Stimulated activated CD8-positive, alpha-beta memory T cell treated with anti-CD3 and anti-CD28 coated beads, Interleukin-12 subunit alpha, Interleukin-12 subunit beta, amount 100 ng/mL, for 1 hour (primary cell): ENCODE measurements around the gene FIP1L1.

Experiments used
- DNase-seq: peaks from one replicate; pipeline ENCODE4 v3.0.0-alpha.2; 2020; ENCODE audit warnings: low read depth

FIP1L1 gene

GRCh38 chr4:53501561-53501960 lies 124.1 kb downstream of the FIP1L1 start:
- DNase-seq = no peak

DNA sequence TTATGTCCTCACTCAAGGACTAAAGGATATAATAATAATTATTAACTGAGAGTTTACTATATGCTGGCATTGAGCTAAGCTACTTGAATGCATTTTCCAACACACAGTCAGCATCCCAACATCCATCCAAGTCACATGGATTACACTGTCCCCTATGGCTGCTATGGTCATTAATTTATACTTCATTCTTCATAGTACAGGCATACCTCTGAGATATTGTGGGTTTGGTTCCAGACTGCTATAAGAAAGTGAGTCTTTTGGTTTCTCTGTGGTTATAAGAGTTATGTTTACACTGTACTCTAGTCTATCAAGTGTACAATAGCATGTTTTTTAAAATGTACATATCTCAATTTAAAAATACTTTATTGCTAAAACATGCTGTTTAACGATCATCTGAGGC lies 124.7 kb downstream of the FIP1L1 start:
- DNase-seq = no peak

DNA sequence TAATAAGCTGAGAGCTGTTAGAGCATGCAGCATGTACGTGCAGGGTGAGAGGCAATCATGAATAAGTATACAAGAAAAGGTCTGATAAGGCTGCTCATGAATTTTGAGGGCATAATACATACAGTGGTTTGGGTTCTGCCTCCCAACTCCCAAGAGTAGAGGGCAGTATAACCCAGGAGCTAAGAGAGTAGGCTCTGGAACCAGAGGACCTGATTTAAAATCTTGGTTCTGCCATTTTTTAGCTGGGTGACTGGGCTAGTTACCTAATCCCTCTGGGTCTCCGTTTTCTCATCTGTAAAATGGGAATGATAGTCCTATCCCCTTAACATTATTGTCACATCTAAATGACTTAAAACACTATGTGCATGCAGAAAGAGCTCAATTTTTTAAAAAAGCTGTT lies 128.5 kb downstream of the FIP1L1 start:
- DNase-seq = no peak

DNA sequence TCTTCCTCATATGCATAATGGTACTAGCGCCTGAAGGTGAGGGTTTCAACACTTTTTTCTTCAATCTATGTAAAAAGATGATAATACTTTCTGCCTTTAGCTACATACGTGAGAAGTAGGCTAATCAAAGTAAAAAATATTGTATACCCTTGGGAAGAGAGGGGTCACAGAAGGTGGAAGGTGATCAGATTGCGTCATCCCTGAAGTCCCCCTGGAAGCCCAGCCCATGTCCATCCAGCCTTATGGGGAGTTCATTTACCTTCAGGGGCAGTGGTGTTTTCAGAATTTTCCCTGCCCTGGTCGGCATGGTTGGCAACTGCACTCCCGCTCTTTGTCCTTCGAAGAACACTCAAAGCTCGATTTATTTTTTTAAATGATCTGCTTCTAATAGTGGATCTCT lies 129.6 kb downstream of the FIP1L1 start:
- DNase-seq = no peak

DNA sequence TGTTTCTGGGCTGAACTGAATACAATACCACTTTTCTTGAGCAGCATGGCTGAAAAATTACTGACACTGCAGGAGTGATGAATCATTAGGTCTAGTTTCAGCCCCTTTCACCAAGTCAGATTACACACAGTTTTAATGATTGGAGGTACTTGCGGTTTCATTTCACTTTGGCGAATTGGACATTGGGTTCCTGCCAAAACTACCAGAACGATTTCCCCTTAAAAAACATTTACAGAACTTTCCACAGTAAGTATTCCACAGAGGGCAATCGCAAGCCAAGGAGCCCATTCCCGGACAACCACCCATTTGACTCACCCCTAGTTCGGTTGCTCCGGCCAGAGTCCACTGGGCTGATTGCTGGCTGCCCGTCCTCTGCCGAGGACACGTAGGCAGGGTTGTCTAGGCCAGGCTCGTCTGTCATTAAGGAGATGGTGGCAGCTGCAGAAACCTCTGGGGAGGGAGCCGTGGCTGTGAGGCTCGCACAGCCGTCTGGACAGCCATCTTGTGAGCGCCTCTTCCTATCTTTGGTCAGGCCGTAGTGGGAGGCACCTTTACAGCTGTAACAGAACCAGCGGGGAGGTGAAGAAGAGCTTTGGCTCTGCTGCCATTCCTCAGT lies 130.3 kb downstream of the FIP1L1 start:
- DNase-seq = no peak

DNA sequence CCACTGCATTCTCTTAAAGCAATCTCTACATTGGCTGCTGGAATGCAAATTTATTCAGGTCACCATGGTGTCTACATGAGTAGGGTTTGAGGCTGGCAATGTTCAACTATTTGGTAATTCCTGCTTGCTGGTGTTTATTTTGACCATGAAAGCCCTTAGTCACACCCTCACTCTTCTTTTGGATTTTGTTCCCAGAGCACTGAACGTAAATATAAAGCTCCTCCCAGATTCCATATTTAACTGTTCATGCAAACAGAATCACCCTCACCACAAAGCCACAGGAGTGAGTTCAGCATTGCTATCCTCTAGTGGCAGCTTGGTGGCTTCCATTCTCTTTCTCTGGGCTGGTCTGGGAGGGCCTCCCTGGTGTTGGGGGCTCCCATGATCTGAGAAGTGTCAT lies 131.0 kb downstream of the FIP1L1 start:
- DNase-seq = no peak

DNA sequence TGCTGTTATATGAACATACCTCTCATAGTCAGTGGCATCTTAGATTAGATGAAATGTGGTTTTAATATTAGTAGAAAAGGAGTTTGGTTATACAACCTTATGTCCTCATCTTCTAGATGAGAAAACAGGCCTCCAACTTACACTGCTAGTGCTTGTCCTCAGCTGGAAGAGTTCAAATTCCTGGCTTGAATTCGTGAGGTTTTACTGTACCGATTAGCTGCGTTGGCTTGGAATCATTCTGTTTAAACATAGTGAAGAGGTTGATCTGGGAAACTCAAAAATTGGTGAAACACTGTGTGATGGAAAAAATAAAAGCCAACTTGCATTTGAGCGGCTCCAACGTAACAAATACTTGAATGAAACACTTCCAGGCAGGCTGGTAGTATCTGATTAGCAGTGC lies 132.9 kb downstream of the FIP1L1 start:
- DNase-seq = no peak
